ENCODE measurements around the gene FRMD8.
A peak's percentile ranks its signal among the peaks of the same experiment; 100 is the strongest.
"Not testable (repeated sequence)": the region's sequence is repeated elsewhere in the genome, so short reads cannot be mapped to it uniquely, and the experiment has no call there.

FRMD8 gene

GRCh38 chr11:65412271-65413076 is 26.0 kb downstream of the FRMD8 start:
- Histone ChIP-seq H4K20me1 (ENCODE audit: insufficient read depth, low read length) (no peaks in the 10 kb centered on the region), H3K79me2 (ENCODE audit: insufficient read depth, low read length) (no peaks in the 10 kb centered on the region; the same call in 1 of the 2 replicates), H2AFZ (ENCODE audit: low read length) (no peak overlapping the region), H3K27ac (ENCODE audit: low read depth, low read length, poor library complexity, severe bottlenecking) (no peak overlapping the region), H3K4me2 (ENCODE audit: low read length) (no peak overlapping the region), H3K9me2 (ENCODE audit: low read depth, low read length) (no peaks in the 10 kb centered on the region), H3K9ac (ENCODE audit: low read length) (no peak overlapping the region), H3K27me3 (ENCODE audit: insufficient read depth, low read length) (no peaks in the 10 kb centered on the region), H3K4me1 (ENCODE audit: insufficient read depth, low read length, severe bottlenecking) (peaks cover 47% of the 10 kb centered on the region), H3K9me3 (ENCODE audit: low read length) (no peaks in the 10 kb centered on the region), H3K36me3 (ENCODE audit: insufficient read depth, low read length) (peaks cover 51% of the 10 kb centered on the region), H3F3A (ENCODE audit: insufficient read depth, low read length) (0 out of 2 replicates have a peak, but pooled peaks cover 5% of the 10 kb centered on the region), H3K4me3 (ENCODE audit: low read depth, low read length, poor library complexity, severe bottlenecking) (no peak overlapping the region)
- no peak for TF ChIP-seq EZH2 (IDR thresholded peaks at IDR 0.05; ENCODE audit: borderline replicate concordance, low read length)
- no peak for TF ChIP-seq CTCF (IDR thresholded peaks at IDR 0.05; ENCODE audit: low read length)

GRCh38 chr11:65413077-65413664 is 26.7 kb downstream of the FRMD8 start:
- not testable (repeated sequence) for H3K9ac ChIP-seq (ENCODE audit: low read length); H3K4me3 ChIP-seq (ENCODE audit: low read depth, low read length, poor library complexity, severe bottlenecking); H4K20me1 ChIP-seq (ENCODE audit: insufficient read depth, low read length); H3K27me3 ChIP-seq (ENCODE audit: insufficient read depth, low read length); H2AFZ ChIP-seq (ENCODE audit: low read length); H3K4me2 ChIP-seq (ENCODE audit: low read length); H3K79me2 ChIP-seq (ENCODE audit: insufficient read depth, low read length); H3K9me3 ChIP-seq (ENCODE audit: low read length); H3K9me2 ChIP-seq (ENCODE audit: low read depth, low read length); H3F3A ChIP-seq (ENCODE audit: insufficient read depth, low read length)
- peak overlapping the region; percentile 99 for H3K27ac ChIP-seq (ENCODE audit: low read depth, low read length, poor library complexity, severe bottlenecking)
- H3K36me3 ChIP-seq (ENCODE audit: insufficient read depth, low read length), result peaks cover 48% of the 10 kb centered on the region
- peaks cover 47% of the 10 kb centered on the region for H3K4me1 ChIP-seq (ENCODE audit: insufficient read depth, low read length, severe bottlenecking)

- 0 out of 2 replicates have a peak, but pooled peaks cover 5% of the 10 kb centered on the region for H3F3A ChIP-seq (ENCODE audit: insufficient read depth, low read length)
- H3K4me3 ChIP-seq (ENCODE audit: low read depth, low read length, poor library complexity, severe bottlenecking), result no peak overlapping the region
- peak overlapping the region; percentile 99; the same call in 1 of the 2 replicates for H3K9ac ChIP-seq (ENCODE audit: low read length)
- H3K79me2 ChIP-seq (ENCODE audit: insufficient read depth, low read length), result no peaks in the 10 kb centered on the region; the same call in 1 of the 2 replicates
- no peaks in the 10 kb centered on the region for H4K20me1 ChIP-seq (ENCODE audit: insufficient read depth, low read length)
- peak overlapping the region; percentile 97; the same call in 1 of the 2 replicates for H3K4me2 ChIP-seq (ENCODE audit: low read length)
- peaks cover 62% of the 10 kb centered on the region for H3K4me1 ChIP-seq (ENCODE audit: insufficient read depth, low read length, severe bottlenecking)
- no peak for TF ChIP-seq EZH2 (IDR thresholded peaks at IDR 0.05; ENCODE audit: borderline replicate concordance, low read length)
- TF ChIP-seq CTCF (IDR thresholded peaks at IDR 0.05; ENCODE audit: low read length), result no peak
- peak overlapping the region; percentile 99 for H3K27ac ChIP-seq (ENCODE audit: low read depth, low read length, poor library complexity, severe bottlenecking)
- H2AFZ ChIP-seq (ENCODE audit: low read length), result no peak overlapping the region
- H3K36me3 ChIP-seq (ENCODE audit: insufficient read depth, low read length), result peaks cover 30% of the 10 kb centered on the region
- H3K9me2 ChIP-seq (ENCODE audit: low read depth, low read length), result no peaks in the 10 kb centered on the region
- H3K9me3 ChIP-seq (ENCODE audit: low read length), result no peaks in the 10 kb centered on the region
- no peaks in the 10 kb centered on the region for H3K27me3 ChIP-seq (ENCODE audit: insufficient read depth, low read length)
Measured at GRCh38 chr11:65414776-65415498, 28.5 kb downstream of the FRMD8 start.

All from OCI-LY1 (cell line).